RCC 7860 (cell line): ENCODE data around the gene TMEM158.

Source experiments
- DNase-seq: peaks from one replicate; pipeline ENCODE4 v3.0.0-alpha.2; 2015; ENCODE audit warnings: low spot score
- FAIRE-seq: peaks from 2 replicates; lab custom pipeline; 2012; peaks lifted over from hg19 to GRCh38; lab: Jason Lieb, UNC

TMEM158 gene

GRCh38 chr3:45178183-45179023 lies 47.7 kb downstream of the TMEM158 start:
- FAIRE-seq (no peak), DNase-seq (peak; percentile 24)

GRCh38 chr3:45176912-45177311 lies 49.2 kb downstream of the TMEM158 start:
- no peak for FAIRE-seq

More at GRCh38 chr3:45176912-45177311, 49.2 kb downstream of the TMEM158 start:
- no peak for DNase-seq
